SK-N-MC (cell line): ENCODE measurements around the gene LRRC10B.

Source experiments
- DNase-seq: peaks from one replicate; pipeline ENCODE4 v3.0.0-alpha.2; 2011; ENCODE audit warnings: low read depth, low spot score
- H3K27ac ChIP-seq: fragments of 200-600 bp; sonication (generic); 2 replicates; pipeline ENCODE4 v1.5.1; 2016; ENCODE audit warnings: mixed run types
- H3K36me3 ChIP-seq: fragments of 200-600 bp; sonication (generic); 2 replicates; pipeline ENCODE4 v1.6.1; 2017; ENCODE audit warnings: antibody characterized with exemption, low read length, mixed read lengths; ENCODE audit not compliant: insufficient read depth
- H3K4me3 ChIP-seq: fragments of 200-600 bp; sonication (generic); 2 replicates; pipeline ENCODE4 v1.5.1; 2016
- H3K9ac ChIP-seq: fragments of 200-600 bp; sonication (generic); 2 replicates; pipeline ENCODE4 v1.8.0; 2017; ENCODE audit warnings: mixed run types, mixed read lengths; ENCODE audit not compliant: insufficient read length
- H3K9me3 ChIP-seq: fragments of 200-600 bp; sonication (generic); 2 replicates; pipeline ENCODE4 v1.6.1; 2017; ENCODE audit warnings: low read depth, mild to moderate bottlenecking, antibody characterized with exemption, low read length, moderate library complexity, mixed read lengths
- EZH2 ChIP-seq: fragments of 200-600 bp; sonication (generic); IDR thresholded peaks from one replicate; pipeline ENCODE4 v1.6.1; 2017; ENCODE audit warnings: antibody characterized with exemption
- FOXP2 ChIP-seq: optimal IDR thresholded peaks from 2 replicates; pipeline ENCODE3; 2011; ENCODE audit warnings: mild to moderate bottlenecking, moderate library complexity; ENCODE audit not compliant: insufficient read depth; ENCODE audit errors: extremely low read length, control extremely low read depth
- POLR2AphosphoS5 ChIP-seq: IDR thresholded peaks from 2 replicates; pipeline ENCODE4 v1.6.1; 2012; ENCODE audit warnings: mild to moderate bottlenecking, low read depth, low read length, borderline replicate concordance

LRRC10B gene

GRCh38 chr11:61511383-61511782 is 2.8 kb downstream of the LRRC10B start:
- Histone ChIP-seq H3K9me3 (no peaks in the 10 kb centered on the region), H3K4me3 (peak overlapping the region; percentile 57; the same call in 1 of the 2 replicates), H3K36me3 (no peaks in the 10 kb centered on the region), H3K9ac (no peak overlapping the region), H3K27ac (peak overlapping the region; percentile 23; the same call in 1 of the 2 replicates)
- TF ChIP-seq FOXP2 (no peak), POLR2AphosphoS5 (no peak), EZH2 (no peak)
- DNase-seq: no peak

GRCh38 chr11:61512435-61512834 is 3.9 kb downstream of the LRRC10B start:
- H3K36me3 ChIP-seq: no peaks in the 10 kb centered on the region
- TF ChIP-seq FOXP2 (no peak), POLR2AphosphoS5 (no peak), EZH2 (no peak)
- H3K9me3 ChIP-seq: no peaks in the 10 kb centered on the region
- H3K9ac ChIP-seq: no peak overlapping the region
- no peak for DNase-seq
- no peak overlapping the region for H3K4me3 ChIP-seq
- no peak overlapping the region for H3K27ac ChIP-seq

GRCh38 chr11:61513143-61513765 is 4.7 kb downstream of the LRRC10B start:
- no peak for DNase-seq
- no peak for TF ChIP-seq EZH2
- TF ChIP-seq POLR2AphosphoS5: no peak
- TF ChIP-seq FOXP2: no peak
- H3K36me3 ChIP-seq: no peaks in the 10 kb centered on the region
- no peaks in the 10 kb centered on the region for H3K9me3 ChIP-seq
- H3K4me3 ChIP-seq: no peak overlapping the region
- H3K27ac ChIP-seq: no peak overlapping the region
- no peak overlapping the region for H3K9ac ChIP-seq

- Histone ChIP-seq H3K9me3 (no peaks in the 10 kb centered on the region), H3K9ac (no peak overlapping the region), H3K27ac (no peak overlapping the region), H3K36me3 (no peaks in the 10 kb centered on the region), H3K4me3 (no peak overlapping the region)
- DNase-seq: no peak
- no peak for TF ChIP-seq FOXP2
- no peak for TF ChIP-seq POLR2AphosphoS5
- no peak for TF ChIP-seq EZH2
Measured at GRCh38 chr11:61514050-61514917, 5.7 kb downstream of the LRRC10B start.

GRCh38 chr11:61515686-61516085 is 7.1 kb downstream of the LRRC10B start:
- TF ChIP-seq POLR2AphosphoS5: no peak
- TF ChIP-seq EZH2: no peak
- TF ChIP-seq FOXP2: no peak
- Histone ChIP-seq H3K27ac (no peak overlapping the region), H3K9me3 (no peaks in the 10 kb centered on the region), H3K36me3 (no peaks in the 10 kb centered on the region), H3K4me3 (no peak overlapping the region), H3K9ac (no peak overlapping the region)
- no peak for DNase-seq

GRCh38 chr11:61516191-61516590 is 7.6 kb downstream of the LRRC10B start:
- Histone ChIP-seq H3K9ac (no peak overlapping the region), H3K27ac (no peak overlapping the region), H3K9me3 (no peaks in the 10 kb centered on the region), H3K36me3 (no peaks in the 10 kb centered on the region), H3K4me3 (peak overlapping the region; percentile 68)
- DNase-seq: no peak
- TF ChIP-seq POLR2AphosphoS5: no peak
- TF ChIP-seq FOXP2: no peak
- TF ChIP-seq EZH2: no peak

- no peak overlapping the region for H3K9ac ChIP-seq
- H3K27ac ChIP-seq: no peak overlapping the region
- H3K9me3 ChIP-seq: no peaks in the 10 kb centered on the region
- no peak for TF ChIP-seq POLR2AphosphoS5
- TF ChIP-seq FOXP2: peak; percentile 18
- DNase-seq: no peak
- peak overlapping the region; percentile 68 for H3K4me3 ChIP-seq
- no peaks in the 10 kb centered on the region for H3K36me3 ChIP-seq
Measured at GRCh38 chr11:61516675-61517572, 8.4 kb downstream of the LRRC10B start.
